ENCODE results near the gene ATP6V0E2.

ATP6V0E2 gene

GRCh38 chr7:149838992-149839408, 34.8 kb upstream of the ATP6V0E2 start:
- no peak for DNase-seq (ENCODE audit: low read depth)

- no peak for DNase-seq (ENCODE audit: low read depth)
These were observed 33.8 kb upstream of the ATP6V0E2 start for GRCh38 chr7:149839933-149840332.

- DNase-seq (ENCODE audit: low read depth), result no peak
These were observed 30.2 kb upstream of the ATP6V0E2 start for GRCh38 chr7:149843566-149843965.

GRCh38 chr7:149844445-149844844, 29.3 kb upstream of the ATP6V0E2 start:
- no peak for DNase-seq (ENCODE audit: low read depth)

- no peak for DNase-seq (ENCODE audit: low read depth)
These were observed 28.4 kb upstream of the ATP6V0E2 start for GRCh38 chr7:149845257-149845980.

- DNase-seq (ENCODE audit: low read depth), result no peak
These were observed 27.7 kb upstream of the ATP6V0E2 start for GRCh38 chr7:149846021-149846420.

- no peak for DNase-seq (ENCODE audit: low read depth)
These were observed 27.2 kb upstream of the ATP6V0E2 start for GRCh38 chr7:149846436-149847046.

GRCh38 chr7:149849174-149849573, 24.6 kb upstream of the ATP6V0E2 start:
- no peak for DNase-seq (ENCODE audit: low read depth)

- DNase-seq (ENCODE audit: low read depth), result no peak
These were observed 23.7 kb upstream of the ATP6V0E2 start for GRCh38 chr7:149850007-149850594.

- no peak for DNase-seq (ENCODE audit: low read depth)
These were observed 23.1 kb upstream of the ATP6V0E2 start for GRCh38 chr7:149850716-149851115.

- DNase-seq (ENCODE audit: low read depth), result no peak
These were observed 22.3 kb upstream of the ATP6V0E2 start for GRCh38 chr7:149851449-149851848.

GRCh38 chr7:149853157-149853556, 20.6 kb upstream of the ATP6V0E2 start:
- no peak for DNase-seq (ENCODE audit: low read depth)

GRCh38 chr7:149854611-149855360, 19.0 kb upstream of the ATP6V0E2 start:
- no peak for DNase-seq (ENCODE audit: low read depth)

GRCh38 chr7:149855361-149856305, 18.1 kb upstream of the ATP6V0E2 start:
- no peak for DNase-seq (ENCODE audit: low read depth)

- no peak for DNase-seq (ENCODE audit: low read depth)
These were observed 17.2 kb upstream of the ATP6V0E2 start for GRCh38 chr7:149856583-149856982.

GRCh38 chr7:149859369-149859768, 14.4 kb upstream of the ATP6V0E2 start:
- DNase-seq (ENCODE audit: low read depth), result no peak

- DNase-seq (ENCODE audit: low read depth), result no peak
These were observed 13.9 kb upstream of the ATP6V0E2 start for GRCh38 chr7:149859876-149860275.

GRCh38 chr7:149860821-149861727, 12.7 kb upstream of the ATP6V0E2 start:
- no peak for DNase-seq (ENCODE audit: low read depth)

GRCh38 chr7:149861728-149862045, 12.1 kb upstream of the ATP6V0E2 start:
- no peak for DNase-seq (ENCODE audit: low read depth)

GRCh38 chr7:149862156-149862555, 11.6 kb upstream of the ATP6V0E2 start:
- DNase-seq (ENCODE audit: low read depth), result no peak

- DNase-seq (ENCODE audit: low read depth), result no peak
These were observed 10.3 kb upstream of the ATP6V0E2 start for GRCh38 chr7:149863500-149863899.
